Adipose tissue (tissue), 3 donors: ENCODE results near the gene COL24A1. TPM values are rescaled to one million over a fixed set of nuclear protein-coding genes. Genes with fewer than 3 reads are reported as not detected.

Experiments
- H3K27ac ChIP-seq: one replicate; pipeline ENCODE4 v1.5.1; 2013; ENCODE audit warnings: low read depth, low read length
- WGBS, 3 donors: extraction: QIAGEN DNeasy Blood & Tissue Kit; methylation state at CpG; one replicate each; pipeline ENCODE4 v1.1.7; 2013; 5-methylcytosine and 5-hydroxymethylcytosine counted together
- polyA plus RNA-seq, 3 donors: library from polyadenylated mRNA; stranded (reverse); fragments of 200-250 nt; gene quantifications; one replicate each; pipeline ENCODE4 v1.2.3, GENCODE V29; 2013
- donor health status: healthy with polysubstance abuse.
- donor health status: Bipolar disorder and iron deficiency.
- donor health status: healthy.

COL24A1 gene
- polyA plus RNA-seq, result under 1 TPM in 2 of 3 donors, not detected in 1; 0.01 to 0.09 TPM

DNA sequence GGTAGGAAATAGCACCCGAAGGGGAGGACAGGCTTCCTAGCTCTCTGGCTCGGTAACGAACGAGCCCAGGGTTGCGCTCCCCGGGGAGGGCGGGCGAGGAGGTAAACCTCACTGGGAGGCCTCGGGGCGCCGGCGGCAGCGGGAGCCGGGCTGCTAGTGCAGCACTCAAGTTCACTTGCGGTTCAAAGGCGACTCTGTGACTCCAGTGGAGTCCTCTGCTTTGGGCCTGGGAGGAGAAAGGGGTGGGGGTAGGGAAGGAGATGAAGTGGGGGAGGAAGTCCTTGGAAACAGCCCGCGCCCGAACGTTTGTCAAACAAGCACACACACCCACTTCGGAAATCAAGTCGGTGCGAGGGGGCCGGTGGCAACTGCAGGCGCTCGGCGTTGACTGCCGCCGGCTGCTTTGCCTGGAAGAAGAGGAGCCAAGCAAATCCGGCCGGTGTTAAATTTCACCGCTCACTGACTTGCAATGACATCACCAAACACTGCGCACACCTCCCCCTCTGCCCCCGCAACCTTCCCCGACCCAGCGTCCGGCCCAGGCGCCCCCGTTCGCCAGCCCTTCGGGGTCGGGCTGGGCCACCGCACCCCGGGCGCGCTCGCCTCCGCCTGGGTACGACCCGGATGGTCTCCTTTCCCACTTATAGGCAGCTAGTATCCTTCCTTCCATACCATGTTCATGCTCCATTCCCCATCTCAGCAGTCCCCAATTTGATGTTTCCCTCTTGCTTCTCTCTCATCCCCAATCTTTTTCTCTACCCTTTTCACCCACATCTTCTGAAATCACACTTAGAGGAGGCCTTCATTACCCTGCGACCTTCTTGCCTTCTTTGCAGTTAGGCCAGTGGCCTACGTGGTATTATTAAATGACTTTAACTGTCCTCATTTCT is at the start of gene COL24A1:
Gene COL24A1 (minus strand): TSS at position 207 of the 890 bp plus-strand sequence. CDS start 376 bp downstream, outside the sequence.
- no peak within 1 kb of the TSS for H3K27ac ChIP-seq
- 8 to 15% (median 11%) methylated on average over 51 to 52 of the region's 52 CpGs for WGBS, 3 donors

GRCh38 chr1:86205741-86206140 is 49.2 kb upstream of the COL24A1 start:
- no peak overlapping the region for H3K27ac ChIP-seq
- WGBS, 3 donors, result 66 to 73% (median 72%) methylated on average over 3 of the region's 3 CpGs

GRCh38 chr1:86202552-86203340 is 46.2 kb upstream of the COL24A1 start:
- whole genome bisulfite sequencing, 3 donors, result 63 to 79% (median 78%) methylated on average over 4 of the region's 4 CpGs
- H3K27ac ChIP-seq, result no peak overlapping the region

GRCh38 chr1:86201311-86201710 is 44.7 kb upstream of the COL24A1 start:
- 57 to 73% (median 67%) methylated on average over 2 of the region's 2 CpGs for WGBS, 3 donors
- no peak overlapping the region for H3K27ac ChIP-seq

GRCh38 chr1:86200901-86201300 is 44.3 kb upstream of the COL24A1 start:
- WGBS, 3 donors, result 57 to 76% (median 69%) methylated on average over 8 of the region's 8 CpGs

GRCh38 chr1:86197206-86197855 is 40.8 kb upstream of the COL24A1 start:
- 12 to 51% (median 46%) methylated on average over 1 of the region's 1 CpG for WGBS, 3 donors
- no peak overlapping the region for H3K27ac ChIP-seq

More at GRCh38 chr1:86200901-86201300, 44.3 kb upstream of the COL24A1 start:
- no peak overlapping the region for H3K27ac ChIP-seq

DNA sequence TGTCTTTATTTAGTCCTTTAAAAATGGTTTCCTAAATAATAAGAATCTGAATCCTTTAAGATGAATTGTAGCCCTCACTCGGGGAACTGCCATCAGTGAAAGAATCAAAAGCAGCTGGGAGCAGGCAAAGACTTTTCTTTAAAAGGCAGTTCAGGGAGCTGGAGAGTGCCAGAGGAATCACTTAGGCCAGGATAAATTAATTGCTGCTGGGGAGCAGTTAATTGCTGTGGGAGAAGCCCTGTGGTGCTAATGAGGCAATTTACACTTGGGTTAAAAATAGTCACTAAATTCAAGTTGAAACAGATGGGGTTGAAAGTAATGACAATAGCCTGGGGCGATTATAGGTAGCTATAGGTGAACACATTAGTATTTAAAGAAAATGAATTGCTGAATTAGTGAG is 38.7 kb upstream of the COL24A1 start:
- H3K27ac ChIP-seq, result no peak overlapping the region
- WGBS, 3 donors, result 43 to 77% (median 70%) methylated on average over 2 of the region's 2 CpGs

DNA sequence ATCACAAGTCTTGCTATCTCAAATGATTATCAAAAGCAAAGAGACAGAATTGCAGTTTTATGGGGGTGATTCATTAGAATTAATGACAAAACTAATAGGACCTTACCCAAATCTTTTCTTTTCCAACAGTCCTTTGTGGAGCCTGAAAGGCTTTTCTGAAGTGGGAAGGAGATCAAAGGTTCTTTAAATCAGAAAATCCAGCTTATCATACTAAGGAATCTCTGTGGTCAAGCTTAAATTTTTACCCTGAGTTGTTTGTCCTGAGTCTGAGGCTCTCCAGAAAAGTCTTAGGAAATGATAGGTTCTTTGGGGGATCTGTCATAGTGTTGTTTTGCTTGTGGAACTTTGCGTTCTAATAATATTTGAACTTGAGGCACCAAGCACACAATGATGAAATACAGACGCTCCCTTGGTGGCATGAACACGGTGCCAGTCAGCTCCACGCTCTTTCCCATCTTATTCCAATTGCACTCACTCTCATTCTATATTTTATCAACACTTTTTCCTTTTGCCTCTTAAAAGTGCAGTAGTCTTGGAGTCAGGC is 38.0 kb upstream of the COL24A1 start:
- H3K27ac ChIP-seq, result no peak overlapping the region
- WGBS, 3 donors, result 71 to 82% (median 82%) methylated on average over 4 of the region's 4 CpGs

- H3K27ac ChIP-seq, result no peak overlapping the region
Observed at GRCh38 chr1:86192417-86192816, 35.8 kb upstream of the COL24A1 start.

GRCh38 chr1:86191958-86192357 is 35.4 kb upstream of the COL24A1 start:
- 48 to 84% (median 81%) methylated on average over 4 of the region's 4 CpGs for WGBS, 3 donors
- no peak overlapping the region for H3K27ac ChIP-seq

More at GRCh38 chr1:86192417-86192816, 35.8 kb upstream of the COL24A1 start:
- 83 to 94% (median 93%) methylated on average over 1 of the region's 1 CpG for WGBS, 3 donors

DNA sequence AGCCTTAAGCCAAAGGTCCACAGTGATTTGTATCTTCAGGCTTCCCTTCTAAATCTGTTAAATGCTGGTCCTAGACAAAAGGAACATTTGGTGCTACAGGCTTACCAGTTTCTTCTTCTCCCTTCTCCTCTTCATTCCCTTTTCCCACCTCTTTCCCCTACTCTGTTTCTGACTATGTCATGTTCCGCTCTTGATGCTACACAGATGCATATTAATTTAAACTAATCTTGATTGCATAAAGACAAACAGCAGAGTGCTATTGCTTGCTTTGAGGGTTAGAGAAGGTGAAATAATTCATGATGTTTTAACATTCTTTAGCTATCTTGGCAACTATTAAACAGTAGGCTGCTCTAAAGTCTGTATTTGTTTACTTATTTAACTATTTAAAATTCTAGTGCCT is 34.3 kb upstream of the COL24A1 start:
- no peak overlapping the region for H3K27ac ChIP-seq
- 83 to 95% (median 88%) methylated on average over 1 of the region's 1 CpG for WGBS, 3 donors

- no peak overlapping the region for H3K27ac ChIP-seq
- 48 to 82% (median 65%) methylated on average over 1 of the region's 1 CpG for WGBS, 3 donors
Observed at GRCh38 chr1:86184426-86184825, 27.9 kb upstream of the COL24A1 start.

- 16 to 34% (median 30%) methylated on average over 1 of the region's 1 CpG for WGBS, 3 donors
- H3K27ac ChIP-seq, result no peak overlapping the region
Observed at GRCh38 chr1:86183810-86184209, 27.2 kb upstream of the COL24A1 start.

- 63 to 67% (median 64%) methylated on average over 5 of the region's 5 CpGs for WGBS, 3 donors
- no peak overlapping the region for H3K27ac ChIP-seq
Observed at GRCh38 chr1:86176226-86176625, 19.7 kb upstream of the COL24A1 start.

GRCh38 chr1:86175756-86176155 is 19.2 kb upstream of the COL24A1 start:
- 21 to 31% (median 24%) methylated on average over 5 of the region's 5 CpGs for WGBS, 3 donors
- no peak overlapping the region for H3K27ac ChIP-seq

DNA sequence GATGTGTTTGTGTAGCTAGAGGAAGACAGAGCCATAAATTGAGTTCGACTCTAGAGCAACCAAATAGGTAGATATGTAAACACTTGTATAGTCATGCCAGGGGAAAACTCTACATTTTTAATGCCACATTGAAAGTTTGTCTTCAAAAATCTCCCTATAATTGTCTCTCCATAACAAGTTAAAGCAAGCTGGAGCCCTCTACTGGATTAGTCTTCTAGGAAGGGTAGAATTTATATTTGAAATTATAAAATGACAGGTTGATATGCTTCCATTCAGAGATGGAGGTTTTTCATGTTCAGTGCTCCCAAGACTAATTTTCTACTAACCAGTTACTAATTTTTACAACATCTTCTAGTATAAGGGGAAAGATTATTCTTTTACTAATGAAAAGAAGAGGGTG is 13.1 kb upstream of the COL24A1 start:
- no peak overlapping the region for H3K27ac ChIP-seq
- WGBS, 3 donors, result 37 to 53% (median 53%) methylated on average over 1 of the region's 1 CpG

DNA sequence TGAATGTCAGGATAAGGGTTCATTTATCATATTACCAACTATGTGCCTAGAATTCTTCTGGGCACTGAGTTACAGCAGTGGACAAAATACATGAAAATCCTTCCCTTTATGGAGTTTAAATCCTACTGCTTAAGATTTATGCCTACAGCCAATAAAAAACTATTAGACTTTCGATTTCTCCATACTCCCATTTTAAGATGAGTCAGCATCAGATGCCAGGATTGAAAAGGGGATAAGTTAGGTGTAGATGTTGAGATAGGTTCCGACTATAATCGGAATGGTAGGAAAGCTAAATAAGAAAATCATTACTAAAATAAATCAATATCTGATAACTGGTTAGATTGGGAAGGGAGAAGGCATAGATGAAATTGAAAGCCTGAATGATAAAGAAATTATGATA is 3.2 kb upstream of the COL24A1 start:
- H3K27ac ChIP-seq, result no peak overlapping the region
- 81 to 94% (median 91%) methylated on average over 3 of the region's 3 CpGs for WGBS, 3 donors

DNA sequence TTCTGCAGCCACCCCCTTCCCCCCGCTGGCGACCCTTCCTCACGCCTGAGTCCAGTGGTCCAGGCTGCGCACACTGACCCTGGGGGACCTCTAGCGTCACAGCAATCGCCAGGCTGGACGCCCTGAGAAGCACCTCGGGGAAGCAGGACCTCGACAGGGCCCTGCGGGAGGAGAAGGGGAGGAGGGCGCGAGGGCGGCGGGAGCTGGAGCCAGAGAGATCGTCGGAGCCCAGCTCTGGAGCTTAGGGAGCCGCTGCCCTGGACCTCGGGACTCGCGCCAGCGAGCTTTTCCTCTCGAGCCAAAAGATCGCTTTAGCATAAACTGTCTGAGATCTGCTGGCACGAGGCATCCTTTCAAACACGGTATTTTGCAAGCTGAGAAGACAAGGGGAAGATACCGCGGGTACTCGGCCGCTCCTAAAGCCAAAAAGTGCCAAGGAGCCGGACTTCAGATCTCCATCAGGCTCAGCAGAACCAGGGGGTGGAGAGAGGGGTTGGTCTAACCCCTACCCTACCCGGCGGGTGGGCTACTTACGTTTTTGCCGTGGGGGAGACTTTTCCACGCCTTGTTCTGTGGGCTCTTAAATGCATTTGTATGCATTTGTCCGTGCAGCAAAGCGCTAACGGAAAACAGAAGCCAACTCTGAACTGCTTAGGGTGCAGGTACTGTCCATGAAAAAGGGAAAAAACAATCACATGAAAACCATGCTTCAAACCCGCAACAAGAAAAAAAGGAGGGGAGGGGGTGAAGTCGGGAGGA is 586 bp downstream of the COL24A1 start:
- no peak overlapping the region for H3K27ac ChIP-seq
- WGBS, 3 donors, result 0 to 2% (median 1%) methylated on average over 39 to 40 of the region's 40 CpGs
